PC-3 (cell line): ENCODE data around the gene SLC4A9. TPM values are rescaled to one million over a fixed set of nuclear protein-coding genes. Genes with fewer than 3 reads are reported as not detected.

Experiments
- ATAC-seq: fragments of 200-7000 bp; cut with Tn5 transposase; 2 replicates; pipeline ENCODE4 v1.9.1; 2020; ENCODE audit warnings: mild to moderate bottlenecking, moderate library complexity
- BruUV-seq: library from RNA; stranded (reverse); fragments of 400-500 nt; replicated peaks from 2 replicates; lab custom pipeline; 2021; lab: Mats Ljungman, UMichigan
- CTCF ChIA-PET: fragments of 300-600 bp; sonication (Branson Sonifier 250); formaldehyde crosslinking; loops from one replicate; lab custom pipeline; 2022; ENCODE audit warnings: antibody characterized with exemption; lab: Charles Lee
- POLR2A ChIA-PET: fragments of 300-600 bp; sonication (Branson Sonifier 250); formaldehyde crosslinking; loops from one replicate; lab custom pipeline; 2022; ENCODE audit warnings: antibody characterized with exemption; ENCODE audit not compliant: unreplicated experiment; lab: Charles Lee
- DNase-seq: peaks from one replicate; pipeline ENCODE4 v3.0.0-alpha.2; 2015
- H2AFZ ChIP-seq: fragments of 300-600 bp; sonication (generic); 2 replicates; pipeline ENCODE4 v1.6.0; 2016; ENCODE audit warnings: antibody characterized with exemption, low read length
- H3F3A ChIP-seq: fragments of 300-600 bp; sonication (generic); one replicate; pipeline ENCODE4 v1.6.0; 2017; ENCODE audit warnings: antibody characterized with exemption, low read length, control low read depth, mild to moderate bottlenecking; ENCODE audit not compliant: unreplicated experiment
- H3K27ac ChIP-seq: fragments of 300-600 bp; sonication (generic); 2 replicates; pipeline ENCODE4 v1.5.1; 2016; ENCODE audit warnings: mild to moderate bottlenecking, low read length
- H3K27me3 ChIP-seq: fragments of 300-600 bp; sonication (generic); 2 replicates; pipeline ENCODE4 v1.6.1; 2016; ENCODE audit warnings: low read length, mixed read lengths
- H3K36me3 ChIP-seq: fragments of 300-600 bp; sonication (generic); 2 replicates; pipeline ENCODE4 v1.6.1; 2016; ENCODE audit warnings: low read depth, mixed run types, low read length, mixed read lengths
- H3K4me1 ChIP-seq: fragments of 300-600 bp; sonication (generic); 2 replicates; pipeline ENCODE4 v1.5.1; 2016; ENCODE audit warnings: low read length; ENCODE audit not compliant: insufficient read depth
- H3K4me2 ChIP-seq: fragments of 300-600 bp; sonication (generic); 2 replicates; pipeline ENCODE4 v1.6.0; 2016; ENCODE audit warnings: low read length
- H3K4me3 ChIP-seq: fragments of 300-600 bp; sonication (generic); 2 replicates; pipeline ENCODE4 v1.5.1; 2016; ENCODE audit warnings: mild to moderate bottlenecking, low read length, mixed read lengths
- H3K79me2 ChIP-seq: fragments of 300-600 bp; sonication (generic); 2 replicates; pipeline ENCODE4 v1.6.1; 2017; ENCODE audit warnings: low read length, mixed read lengths
- H3K9ac ChIP-seq: fragments of 300-600 bp; sonication (generic); 2 replicates; pipeline ENCODE4 v1.6.0; 2016; ENCODE audit warnings: mild to moderate bottlenecking, low read length
- H3K9me2 ChIP-seq: fragments of 300-600 bp; sonication (generic); replicated peaks from 2 replicates; pipeline ENCODE4 v1.6.1; 2016; ENCODE audit warnings: mixed run types, low read length, mixed read lengths
- H3K9me3 ChIP-seq: fragments of 300-600 bp; sonication (generic); 2 replicates; pipeline ENCODE4 v1.6.1; 2016; ENCODE audit warnings: low read length, mixed read lengths
- H4K20me1 ChIP-seq: fragments of 300-600 bp; sonication (generic); 2 replicates; pipeline ENCODE4 v1.6.1; 2016; ENCODE audit warnings: low read length, mixed read lengths
- EZH2 ChIP-seq: fragments of 300-600 bp; sonication (generic); IDR thresholded peaks from one replicate; pipeline ENCODE4 v1.6.1; 2017; ENCODE audit warnings: antibody characterized with exemption, mild to moderate bottlenecking, low read length; ENCODE audit not compliant: unreplicated experiment
- EZH2phosphoT487 ChIP-seq: fragments of 300-600 bp; sonication (generic); IDR thresholded peaks from 2 replicates; pipeline ENCODE4 v1.6.1; 2018; ENCODE audit warnings: mild to moderate bottlenecking, antibody characterized with exemption, low read length, borderline replicate concordance
- intact Hi-C: fragments of 100-400 bp; cut with micrococcal nuclease; formaldehyde crosslinking; loops from 2 replicates; pipeline ENCODE4 v1.9.0; 2023
- total RNA-seq: library from RNA; depleted of rRNA; stranded (reverse); fragments of >200 nt; gene quantifications from 2 replicates; pipeline ENCODE4 v1.2.3, GENCODE V29; 2014
- TF ChIP-seq, protein P1 (sequence below): fragments of 300-600 bp; sonication (generic); conservative IDR thresholded peaks from 2 replicates; pipeline ENCODE4 v1.5.1; 2017; ENCODE audit warnings: antibody characterized with exemption, low read depth, mild to moderate bottlenecking, low read length

SLC4A9 gene
- total RNA-seq, 1 experiment from 2014 or later, result 0.29 TPM

GRCh38 chr5:140351609-140352334, 8.2 kb upstream of the SLC4A9 start:
- no peaks in the 10 kb centered on the region for H3F3A ChIP-seq
- H3K9me2 ChIP-seq, result no peaks in the 10 kb centered on the region
- H3K27ac ChIP-seq, result no peak overlapping the region
- ChIA-PET POLR2A (interaction anchor here (0.7 kb wide), 1 partner anchor 196 kb away, joined by 3 read pairs; no protein-coding TSS in a partner anchor), CTCF (interaction anchor here (0.6 to 1.2 kb wide), 9 partner anchors 12 to 276 kb away, joined by 3 to 13 read pairs (median 3); no protein-coding TSS in a partner anchor)
- H3K4me3 ChIP-seq, result no peak overlapping the region
- H3K9ac ChIP-seq, result no peak overlapping the region
- H3K9me3 ChIP-seq, result no peaks in the 10 kb centered on the region
- DNase-seq, result peak; percentile 94
- H3K79me2 ChIP-seq, result 0 out of 2 replicates have a peak, but pooled peaks cover 3% of the 10 kb centered on the region
- H4K20me1 ChIP-seq, result no peaks in the 10 kb centered on the region
- peak overlapping the region; percentile 42; the same call in 1 of the 2 replicates for H3K4me2 ChIP-seq
- BruUV-seq, result no TSS peak
- ATAC-seq, result peak; percentile 59
- H3K27me3 ChIP-seq, result no peaks in the 10 kb centered on the region
- no peaks in the 10 kb centered on the region for H3K36me3 ChIP-seq
- intact Hi-C loops, result loop anchor here (1.0 kb wide), 3 partner anchors 90 to 111 kb away; no protein-coding TSS in a partner anchor
- no peak for TF ChIP-seq EZH2phosphoT487
- TF ChIP-seq, protein P1, sequence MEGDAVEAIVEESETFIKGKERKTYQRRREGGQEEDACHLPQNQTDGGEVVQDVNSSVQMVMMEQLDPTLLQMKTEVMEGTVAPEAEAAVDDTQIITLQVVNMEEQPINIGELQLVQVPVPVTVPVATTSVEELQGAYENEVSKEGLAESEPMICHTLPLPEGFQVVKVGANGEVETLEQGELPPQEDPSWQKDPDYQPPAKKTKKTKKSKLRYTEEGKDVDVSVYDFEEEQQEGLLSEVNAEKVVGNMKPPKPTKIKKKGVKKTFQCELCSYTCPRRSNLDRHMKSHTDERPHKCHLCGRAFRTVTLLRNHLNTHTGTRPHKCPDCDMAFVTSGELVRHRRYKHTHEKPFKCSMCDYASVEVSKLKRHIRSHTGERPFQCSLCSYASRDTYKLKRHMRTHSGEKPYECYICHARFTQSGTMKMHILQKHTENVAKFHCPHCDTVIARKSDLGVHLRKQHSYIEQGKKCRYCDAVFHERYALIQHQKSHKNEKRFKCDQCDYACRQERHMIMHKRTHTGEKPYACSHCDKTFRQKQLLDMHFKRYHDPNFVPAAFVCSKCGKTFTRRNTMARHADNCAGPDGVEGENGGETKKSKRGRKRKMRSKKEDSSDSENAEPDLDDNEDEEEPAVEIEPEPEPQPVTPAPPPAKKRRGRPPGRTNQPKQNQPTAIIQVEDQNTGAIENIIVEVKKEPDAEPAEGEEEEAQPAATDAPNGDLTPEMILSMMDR, result peak; percentile 93
- H3K4me1 ChIP-seq, result peaks cover 30% of the 10 kb centered on the region
- no peak overlapping the region for H2AFZ ChIP-seq

- Histone ChIP-seq H3K9me2 (no peaks in the 10 kb centered on the region), H3K9me3 (no peaks in the 10 kb centered on the region), H3K4me3 (no peak overlapping the region), H3K36me3 (no peaks in the 10 kb centered on the region), H3K4me1 (no peaks in the 10 kb centered on the region; the same call in 1 of the 2 replicates), H3K27ac (no peak overlapping the region), H4K20me1 (no peaks in the 10 kb centered on the region), H3K27me3 (no peaks in the 10 kb centered on the region), H3K9ac (no peak overlapping the region), H3F3A (peaks cover 4% of the 10 kb centered on the region), H3K79me2 (no peaks in the 10 kb centered on the region), H2AFZ (no peak overlapping the region), H3K4me2 (no peak overlapping the region)
- TF ChIP-seq, protein P1, result no peak
- TF ChIP-seq EZH2phosphoT487 (no peak), EZH2 (no peak)
- intact Hi-C loops, result loop anchor here (5.0 kb wide), 2 partner anchors 188 to 367 kb away; no protein-coding TSS in a partner anchor
- ChIA-PET POLR2A (no interaction called here), CTCF (interaction anchor here (1.2 to 1.7 kb wide), 3 partner anchors 9 to 116 kb away, joined by 3 to 10 read pairs (median 4); partner anchors contain the start of gene HBEGF)
- BruUV-seq, result no TSS peak
- ATAC-seq (no peak), DNase-seq (no peak)
Observed at GRCh38 chr5:140355546-140355945, 4.4 kb upstream of the SLC4A9 start.
